Lung (tissue), 12 donors: ENCODE data around the gene ARPP21. TPM values are rescaled to one million over a fixed set of nuclear protein-coding genes. Genes with fewer than 3 reads are reported as not detected.

Source experiments
- ATAC-seq: fragments of 200-7000 bp; cut with Tn5 transposase; one replicate; pipeline ENCODE4 v1.9.1; 2020; ENCODE audit warnings: moderate number of reproducible peaks; ENCODE audit not compliant: insufficient read depth, low FRiP score
- DNase-seq, 3 donors: peaks; one replicate each; pipeline ENCODE4 v3.0.0-alpha.2; 2013 to 2017
- H3K27ac ChIP-seq, 2 donors: one replicate each; pipeline ENCODE4 v1.5.1; 2013; ENCODE audit warnings: mild to moderate bottlenecking in 2 of 2, moderate library complexity in 2 of 2, control low read depth in 1 of 2, inconsistent platforms in 1 of 2, low read depth in 1 of 2, low read length in 1 of 2
- H3K27me3 ChIP-seq, 3 donors: one replicate each; pipeline ENCODE4 v1.5.1; 2013; ENCODE audit warnings: low read length in 2 of 3; ENCODE audit not compliant: control insufficient read depth in 3 of 3, insufficient read depth in 3 of 3
- H3K36me3 ChIP-seq, 4 donors: one replicate each; pipeline ENCODE4 v1.5.1; 2013; ENCODE audit warnings: low read length in 4 of 4, mild to moderate bottlenecking in 1 of 4, moderate library complexity in 1 of 4; ENCODE audit not compliant: control insufficient read depth in 4 of 4, insufficient read depth in 4 of 4
- H3K4me1 ChIP-seq, 5 donors: one replicate each; pipeline ENCODE4 v1.5.1; 2013; ENCODE audit warnings: low read length in 5 of 5, mild to moderate bottlenecking in 2 of 5, moderate library complexity in 1 of 5; ENCODE audit not compliant: control insufficient read depth in 5 of 5, insufficient read depth in 5 of 5
- H3K4me3 ChIP-seq: one replicate; pipeline ENCODE4 v1.5.1; 2013; ENCODE audit warnings: mild to moderate bottlenecking, control low read depth, moderate library complexity
- H3K9ac ChIP-seq, 2 donors: one replicate each; pipeline ENCODE4 v1.5.1; 2013; ENCODE audit warnings: low read length in 2 of 2, control low read depth in 1 of 2; ENCODE audit not compliant: insufficient read depth in 1 of 2
- H3K9me3 ChIP-seq, 4 donors: one replicate each; pipeline ENCODE4 v1.5.1; 2013; ENCODE audit warnings: low read length in 3 of 4, mild to moderate bottlenecking in 1 of 4, moderate library complexity in 1 of 4; ENCODE audit not compliant: control insufficient read depth in 4 of 4, insufficient read depth in 3 of 4
- CTCF ChIP-seq: IDR thresholded peaks from 2 replicates; pipeline ENCODE4 v1.5.1; 2012; ENCODE audit warnings: mild to moderate bottlenecking; ENCODE audit errors: control extremely low read depth, extremely low read depth
- WGBS, 2 donors: extraction: QIAGEN DNeasy Blood & Tissue Kit; methylation state at CpG; one replicate each; pipeline ENCODE4 v1.1.7; 2013; 5-methylcytosine and 5-hydroxymethylcytosine counted together
- polyA plus RNA-seq, 2 donors: library from polyadenylated mRNA; stranded (reverse); fragments of 200-250 nt; gene quantifications; one replicate each; pipeline ENCODE4 v1.2.1, GENCODE V29; 2013
- total RNA-seq, 2 donors: library from RNA; depleted of rRNA in 1 of 2; stranded (reverse); fragments of >200 nt in 1 of 2; gene quantifications; one replicate each; pipeline ENCODE4 v1.2.1, GENCODE V29; 2014 to 2021
- donor health status: control.
- donor health status: control.
- donor health status: Bipolar disorder and iron deficiency.
- donor health status: healthy.
- donor health status: DM: yes; HTN: yes; CAD: no.

The ARPP21 gene
- total and polyA plus RNA-seq, 4 donors = 0.71 TPM; not detected in 3

DNA sequence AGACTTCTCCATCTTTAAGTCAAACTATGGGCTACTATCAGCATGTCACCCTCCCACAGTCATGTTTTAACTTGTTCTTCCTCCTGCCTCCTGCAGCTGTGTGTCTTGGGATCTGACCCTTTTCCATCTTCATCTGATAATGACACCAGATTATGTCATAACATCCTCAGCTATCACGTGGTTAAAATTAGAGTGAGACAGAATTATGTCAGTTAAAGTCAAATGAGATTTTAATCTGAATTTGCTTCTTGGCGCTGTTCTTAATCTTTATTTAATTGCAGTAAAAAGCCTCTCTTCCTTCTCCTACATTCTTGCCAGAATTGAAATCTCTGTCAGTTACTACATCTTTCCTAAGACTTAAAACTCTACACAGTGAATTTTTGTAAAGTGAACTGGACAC, 107.2 kb downstream of the ARPP21 start:
- 52 to 53% methylated on average over 2 of the region's 2 CpGs for WGBS, 2 donors
- ATAC-seq (no peak), DNase-seq (peak in 1 of 3 donors; percentile 53)

DNA sequence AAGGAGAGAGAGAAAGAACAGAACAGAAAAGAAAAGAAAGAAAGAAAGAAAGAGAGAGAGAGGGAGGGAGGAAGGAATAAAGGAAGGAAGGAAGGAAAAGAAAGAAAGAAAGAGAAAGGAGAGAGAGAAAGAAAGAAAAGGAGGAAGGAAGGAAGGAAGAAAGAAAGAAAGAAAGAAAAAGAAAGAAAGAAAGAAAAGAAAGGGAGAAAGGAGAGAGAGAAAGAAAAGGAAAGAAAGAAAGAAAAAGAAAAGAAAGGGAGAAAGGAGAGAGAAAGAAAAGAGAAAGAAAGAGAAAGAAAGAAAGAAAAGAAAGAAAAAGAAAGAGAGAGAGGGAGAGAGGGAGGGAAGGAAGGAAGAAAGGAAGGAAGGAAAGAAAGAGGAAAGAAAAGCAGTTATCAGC, 108.8 kb downstream of the ARPP21 start:
- Histone ChIP-seq H3K9ac (no peak overlapping the region), H3K36me3 (no peaks in the 10 kb centered on the region), H3K27me3 (peaks cover 0 to 37% (median 0%) of the 10 kb centered on the region in 3 donors), H3K4me1 (peaks cover 0 to 4% (median 0%) of the 10 kb centered on the region in 5 donors), H3K27ac (no peak overlapping the region), H3K4me3 (no peak overlapping the region), H3K9me3 (peaks cover 0 to 2% (median 0%) of the 10 kb centered on the region in 4 donors)
- DNase-seq = no peak
- no peak for TF ChIP-seq CTCF
- no peak for ATAC-seq

More for the DNA sequence above, 107.2 kb downstream of the ARPP21 start:
- TF ChIP-seq CTCF = no peak
- H3K4me1 ChIP-seq = peaks cover 0 to 4% (median 0%) of the 10 kb centered on the region in 5 donors
- H3K27ac ChIP-seq = no peak overlapping the region
- H3K27me3 ChIP-seq = peaks cover 0 to 45% (median 0%) of the 10 kb centered on the region in 3 donors
- H3K9me3 ChIP-seq = peaks cover 0 to 2% (median 0%) of the 10 kb centered on the region in 4 donors
- H3K9ac ChIP-seq = no peak overlapping the region
- no peak overlapping the region for H3K4me3 ChIP-seq
- no peaks in the 10 kb centered on the region for H3K36me3 ChIP-seq

DNA sequence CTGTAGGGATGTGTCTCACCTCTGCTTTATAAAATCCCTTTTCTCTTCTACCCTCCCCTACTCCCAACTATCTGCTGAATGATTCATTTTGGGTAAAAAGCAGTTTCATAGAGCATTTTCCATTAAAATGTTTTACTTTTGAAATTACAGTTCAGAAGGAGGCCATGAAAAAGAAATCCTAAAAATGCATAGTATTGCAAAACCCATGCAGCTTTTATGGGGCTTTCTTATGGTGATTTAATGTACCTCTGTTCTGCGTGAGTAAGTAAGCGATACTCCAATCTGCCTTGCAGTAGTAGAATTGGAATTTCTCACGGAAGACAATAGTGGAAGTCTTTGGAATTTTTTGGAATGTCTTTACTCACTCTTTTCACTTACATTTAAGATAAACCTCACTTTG, 111.9 kb downstream of the ARPP21 start:
- Histone ChIP-seq H3K4me1 (no peaks in the 10 kb centered on the region), H3K36me3 (no peaks in the 10 kb centered on the region), H3K9ac (no peak overlapping the region), H3K4me3 (no peak overlapping the region), H3K27me3 (peaks cover 0 to 15% (median 0%) of the 10 kb centered on the region in 3 donors), H3K9me3 (no peaks in the 10 kb centered on the region), H3K27ac (no peak overlapping the region)
- WGBS, 2 donors = 88 to 90% methylated on average over 3 of the region's 3 CpGs
- no peak for ATAC-seq
- TF ChIP-seq CTCF = no peak
- peak in 1 of 3 donors; percentile 23 for DNase-seq
